Tibial nerve (tissue), 4 donors: ENCODE results near the gene URGCP. TPM values are rescaled to one million over a fixed set of nuclear protein-coding genes. Genes with fewer than 3 reads are reported as not detected.

ENCODE experiments used
- DNase-seq, 2 donors: peaks; one replicate each; pipeline ENCODE4 v3.0.0-alpha.2; 2019; ENCODE audit warnings: low spot score in 2 of 2
- H3K27ac ChIP-seq, 4 donors: fragments of 200-600 bp; sonication (generic) in 3 of 4; one replicate each; pipeline ENCODE4 v1.5.1; 2017 to 2019; ENCODE audit warnings: mild to moderate bottlenecking in 1 of 4
- H3K27me3 ChIP-seq, 2 donors: fragments of 200-600 bp; sonication (generic) in 1 of 2; one replicate each; pipeline versions ENCODE4 v1.5.1 to v1.6.0; 2017 to 2019
- H3K36me3 ChIP-seq, 3 donors: fragments of 200-600 bp; sonication (generic); one replicate each; pipeline ENCODE4 v1.5.1; 2018 to 2019
- H3K4me1 ChIP-seq, 4 donors: fragments of 200-600 bp; sonication (generic) in 3 of 4; one replicate each; pipeline ENCODE4 v1.5.1; 2017 to 2019
- H3K4me3 ChIP-seq, 4 donors: fragments of 200-600 bp; sonication (generic) in 3 of 4; one replicate each; pipeline ENCODE4 v1.5.1; 2017 to 2019; ENCODE audit warnings: mild to moderate bottlenecking in 1 of 4, moderate library complexity in 1 of 4
- H3K9me3 ChIP-seq, 4 donors: fragments of 200-600 bp; sonication (generic) in 3 of 4; one replicate each; pipeline ENCODE4 v1.5.1; 2017 to 2019
- CTCF ChIP-seq, 5 experiments: fragments of 200-600 bp in 3 of 5; fragments of 450-650 bp in 2 of 5; sonication (generic) in 3 of 5; IDR thresholded peaks; one replicate each; pipeline ENCODE4 v1.5.1; 2016 to 2019; ENCODE audit warnings: antibody characterized with exemption in 5 of 5, mild to moderate bottlenecking in 3 of 5, moderate library complexity in 2 of 5
- EP300 ChIP-seq, 2 donors: sonication (generic); formaldehyde crosslinking; IDR thresholded peaks; one replicate each; pipeline ENCODE4 v1.6.1; 2017; ENCODE audit warnings: antibody characterized with exemption in 2 of 2, mild to moderate bottlenecking in 1 of 2
- POLR2A ChIP-seq, 2 donors: fragments of 450-650 bp; IDR thresholded peaks; one replicate each; pipeline ENCODE4 v1.6.1; 2017; ENCODE audit warnings: antibody characterized with exemption in 2 of 2, mild to moderate bottlenecking in 2 of 2, moderate library complexity in 2 of 2
- WGBS, 2 donors: methylation state at CpG; one replicate each; pipeline ENCODE4 v1.1.5; 2018; 5-methylcytosine and 5-hydroxymethylcytosine counted together
- total RNA-seq, 4 donors: library from RNA; depleted of rRNA; stranded (reverse); fragments of >200 nt; gene quantifications; one replicate each; pipeline ENCODE4 v1.1.0, GENCODE V29; 2016

The URGCP gene
- total RNA-seq, 4 donors from 2014 or later = 25.7 to 32.0 (median 28.8) TPM

- TF ChIP-seq POLR2A (IDR thresholded peaks at IDR 0.05) (no peak), EP300 (IDR thresholded peaks at IDR 0.05) (no peak), CTCF (IDR thresholded peaks at IDR 0.05) (no peak)
- Histone ChIP-seq H3K27me3 (no peaks in the 10 kb centered on the region), H3K4me1 (no peaks in the 10 kb centered on the region), H3K27ac (no peak overlapping the region), H3K4me3 (no peak overlapping the region), H3K9me3 (no peaks in the 10 kb centered on the region), H3K36me3 (no peaks in the 10 kb centered on the region)
- no peak for DNase-seq
- 46 to 49% methylated on average over 2 of the region's 2 CpGs for WGBS, 2 donors
Measured at GRCh38 chr7:43849047-43849446, 57.3 kb downstream of the URGCP start.

GRCh38 chr7:43847496-43847895 lies 58.9 kb downstream of the URGCP start:
- Histone ChIP-seq H3K4me1 (no peaks in the 10 kb centered on the region), H3K36me3 (no peaks in the 10 kb centered on the region), H3K27ac (no peak overlapping the region), H3K9me3 (no peaks in the 10 kb centered on the region), H3K4me3 (no peak overlapping the region), H3K27me3 (no peaks in the 10 kb centered on the region)
- TF ChIP-seq EP300 (IDR thresholded peaks at IDR 0.05) (no peak), CTCF (IDR thresholded peaks at IDR 0.05) (no peak), POLR2A (IDR thresholded peaks at IDR 0.05) (no peak)
- no peak for DNase-seq
- WGBS, 2 donors = 45 to 55% methylated on average over 4 of the region's 4 CpGs

GRCh38 chr7:43844662-43845061 lies 61.7 kb downstream of the URGCP start:
- DNase-seq = no peak
- no peaks in the 10 kb centered on the region for H3K36me3 ChIP-seq
- 74 to 78% methylated on average over 2 of the region's 2 CpGs for WGBS, 2 donors
- no peaks in the 10 kb centered on the region for H3K27me3 ChIP-seq
- no peaks in the 10 kb centered on the region for H3K9me3 ChIP-seq
- TF ChIP-seq CTCF (IDR thresholded peaks at IDR 0.05) (no peak), POLR2A (IDR thresholded peaks at IDR 0.05) (no peak), EP300 (IDR thresholded peaks at IDR 0.05) (no peak)
- H3K4me3 ChIP-seq = no peak overlapping the region
- H3K4me1 ChIP-seq = no peaks in the 10 kb centered on the region
- no peak overlapping the region for H3K27ac ChIP-seq

GRCh38 chr7:43844257-43844656 lies 62.1 kb downstream of the URGCP start:
- H3K9me3 ChIP-seq = no peaks in the 10 kb centered on the region
- H3K27ac ChIP-seq = no peak overlapping the region
- no peak for DNase-seq
- WGBS, 2 donors = 92 to 93% methylated on average over 2 of the region's 2 CpGs
- no peaks in the 10 kb centered on the region for H3K36me3 ChIP-seq
- no peak overlapping the region for H3K4me3 ChIP-seq
- H3K27me3 ChIP-seq = no peaks in the 10 kb centered on the region
- H3K4me1 ChIP-seq = peaks cover 0 to 2% (median 0%) of the 10 kb centered on the region in 4 donors
- TF ChIP-seq POLR2A (IDR thresholded peaks at IDR 0.05) = no peak
- TF ChIP-seq EP300 (IDR thresholded peaks at IDR 0.05) = no peak
- TF ChIP-seq CTCF (IDR thresholded peaks at IDR 0.05) = no peak

- Histone ChIP-seq H3K4me3 (no peak overlapping the region), H3K27ac (no peak overlapping the region), H3K4me1 (peaks cover 0 to 11% (median 0%) of the 10 kb centered on the region in 4 donors), H3K36me3 (no peaks in the 10 kb centered on the region), H3K9me3 (no peaks in the 10 kb centered on the region), H3K27me3 (no peaks in the 10 kb centered on the region)
- DNase-seq = no peak
- 84 to 96% methylated on average over 4 of the region's 4 CpGs for WGBS, 2 donors
- TF ChIP-seq CTCF (IDR thresholded peaks at IDR 0.05) = no peak
- TF ChIP-seq EP300 (IDR thresholded peaks at IDR 0.05) = no peak
- TF ChIP-seq POLR2A (IDR thresholded peaks at IDR 0.05) = no peak
Measured at GRCh38 chr7:43843296-43843695, 63.1 kb downstream of the URGCP start.
